ENCODE results near the gene BBS12.

GRCh38 chr4:122771724-122772123, 39.2 kb downstream of the BBS12 start:
- TF ChIP-seq GATA2 (IDR thresholded peaks at IDR 0.05; ENCODE audit: insufficient read depth, insufficient read length, low read depth, low read length): no peak
- no peak for TF ChIP-seq CTCF (IDR thresholded peaks at IDR 0.05; ENCODE audit: extremely low read depth in 1 of 2, insufficient read depth in 1 of 2, low read depth in 1 of 2, low read length in 2 of 2)
- TF ChIP-seq MAX (IDR thresholded peaks at IDR 0.05; ENCODE audit: insufficient read depth, insufficient read length): no peak
- TF ChIP-seq POLR2AphosphoS5 (IDR thresholded peaks at IDR 0.05; ENCODE audit: insufficient read depth, low read depth, low read length): no peak
- TF ChIP-seq POLR2A (IDR thresholded peaks at IDR 0.05; ENCODE audit: low read depth, low read length): no peak
- no peak for TF ChIP-seq JUN (IDR thresholded peaks at IDR 0.05; ENCODE audit: borderline replicate concordance, insufficient read depth, insufficient read length, low read depth)

All from endothelial cell of umbilical vein (primary cell).